Measurements from ENCODE around the gene NRAS. TPM values are rescaled to one million over a fixed set of nuclear protein-coding genes. Genes with fewer than 3 reads are reported as not detected.
"Not testable (repeated sequence)": the region's sequence is repeated elsewhere in the genome, so short reads cannot be mapped to it uniquely, and the experiment has no call there.

The NRAS gene
- total and polyA plus RNA-seq, 8 donors, result 9.2 to 62.1 (median 23.1) TPM

DNA sequence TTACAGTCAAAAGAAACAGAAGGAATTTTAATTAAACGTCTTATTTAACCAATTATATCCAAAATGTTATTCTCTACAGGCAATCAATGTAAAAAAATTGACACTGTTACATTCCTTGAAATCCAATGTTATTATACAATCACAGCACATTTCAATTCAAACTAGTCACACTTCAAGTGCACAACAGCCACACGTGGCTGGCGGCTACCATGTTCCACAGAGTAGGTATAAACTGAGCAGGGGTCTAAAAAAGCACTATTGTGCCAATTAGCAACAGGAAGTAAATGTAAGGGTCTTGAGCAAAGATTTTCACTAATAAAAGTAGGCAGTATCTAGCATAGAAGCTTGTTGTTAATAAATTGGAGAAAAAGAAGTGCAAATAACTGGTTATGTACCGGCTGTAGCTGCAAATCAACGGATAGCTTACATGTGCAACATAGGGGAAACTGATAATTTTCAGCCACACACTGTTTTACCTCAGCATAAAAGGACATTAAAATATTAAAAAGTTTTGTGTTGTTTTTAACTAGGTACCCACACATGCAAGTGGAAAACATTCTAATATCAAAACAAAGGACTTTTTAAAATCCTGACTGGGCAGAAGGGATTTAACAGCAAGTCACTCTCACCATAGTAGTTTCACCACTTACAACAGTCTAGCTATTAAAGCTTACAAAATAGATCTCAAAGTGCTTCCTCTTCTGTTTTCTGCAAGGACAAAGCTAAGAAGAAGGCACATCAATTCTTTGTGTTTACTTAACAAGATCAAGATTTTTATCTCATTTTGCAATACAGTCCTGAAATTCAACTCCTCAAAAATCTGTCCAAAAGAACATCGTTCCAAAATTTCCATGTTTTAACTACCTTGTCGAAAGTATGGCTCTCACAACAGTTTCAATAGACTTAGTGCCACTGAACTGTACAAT is 38.7 kb upstream of the NRAS start:
- Histone ChIP-seq H3K27ac (peak overlapping the region in 3 of 5 donors; percentile 100), H3K4me1 (peaks cover 54 to 74% (median 67%) of the 10 kb centered on the region in 4 donors), H3K27me3 (no peaks in the 10 kb centered on the region), H3K36me3 (peaks cover 0 to under 1% (median 0%) of the 10 kb centered on the region in 4 donors), H3K4me3 (peak overlapping the region in 3 of 4 donors; percentile 80 to 94 (median 86)), H3K9me3 (no peaks in the 10 kb centered on the region)
- TF ChIP-seq EP300 (IDR thresholded peaks at IDR 0.05), result no peak
- TF ChIP-seq, protein P1, sequence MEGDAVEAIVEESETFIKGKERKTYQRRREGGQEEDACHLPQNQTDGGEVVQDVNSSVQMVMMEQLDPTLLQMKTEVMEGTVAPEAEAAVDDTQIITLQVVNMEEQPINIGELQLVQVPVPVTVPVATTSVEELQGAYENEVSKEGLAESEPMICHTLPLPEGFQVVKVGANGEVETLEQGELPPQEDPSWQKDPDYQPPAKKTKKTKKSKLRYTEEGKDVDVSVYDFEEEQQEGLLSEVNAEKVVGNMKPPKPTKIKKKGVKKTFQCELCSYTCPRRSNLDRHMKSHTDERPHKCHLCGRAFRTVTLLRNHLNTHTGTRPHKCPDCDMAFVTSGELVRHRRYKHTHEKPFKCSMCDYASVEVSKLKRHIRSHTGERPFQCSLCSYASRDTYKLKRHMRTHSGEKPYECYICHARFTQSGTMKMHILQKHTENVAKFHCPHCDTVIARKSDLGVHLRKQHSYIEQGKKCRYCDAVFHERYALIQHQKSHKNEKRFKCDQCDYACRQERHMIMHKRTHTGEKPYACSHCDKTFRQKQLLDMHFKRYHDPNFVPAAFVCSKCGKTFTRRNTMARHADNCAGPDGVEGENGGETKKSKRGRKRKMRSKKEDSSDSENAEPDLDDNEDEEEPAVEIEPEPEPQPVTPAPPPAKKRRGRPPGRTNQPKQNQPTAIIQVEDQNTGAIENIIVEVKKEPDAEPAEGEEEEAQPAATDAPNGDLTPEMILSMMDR (IDR thresholded peaks at IDR 0.05), result no peak
- no peak for TF ChIP-seq POLR2AphosphoS5 (IDR thresholded peaks at IDR 0.05)
- TF ChIP-seq POLR2A (IDR thresholded peaks at IDR 0.05), result no peak
- intact Hi-C loops (cut with DNase I; ENCODE audit: low total_unique reads), result no loop called here
- no peak for DNase-seq
- 35 to 45% (median 42%) methylated on average over 7 of the region's 7 CpGs for WGBS, 5 donors

DNA sequence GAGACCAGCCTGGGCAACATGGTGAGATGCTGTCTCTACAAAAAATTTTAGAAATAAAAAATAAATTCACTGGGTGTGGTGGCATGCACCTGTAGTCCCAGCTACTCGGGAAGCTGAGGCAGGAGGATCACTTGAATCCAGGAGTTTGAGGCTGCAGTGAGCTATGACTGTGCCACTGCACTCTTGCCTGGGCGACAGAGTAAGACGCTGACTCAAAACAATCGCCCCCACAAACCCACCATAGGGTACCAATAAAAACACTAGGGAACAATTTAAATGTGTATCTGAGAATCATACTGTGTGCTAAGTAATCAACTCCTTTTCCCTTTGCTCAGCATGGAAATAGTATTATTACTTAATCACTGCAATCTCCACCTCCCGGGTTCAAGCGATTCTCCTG is 37.1 kb upstream of the NRAS start:
- peaks cover 57 to 89% (median 81%) of the 10 kb centered on the region in 4 donors for H3K4me1 ChIP-seq
- DNase-seq; H3K9me3 ChIP-seq; H3K27ac ChIP-seq; intact Hi-C loops (cut with DNase I; ENCODE audit: low total_unique reads); H3K27me3 ChIP-seq: not testable (repeated sequence)
- WGBS, 5 donors, result 77 to 85% (median 82%) methylated on average over 6 of the region's 6 CpGs
- peaks cover 5 to 16% (median 13%) of the 10 kb centered on the region in 4 donors for H3K36me3 ChIP-seq
- peak overlapping the region in 1 of 4 donors; percentile 11 for H3K4me3 ChIP-seq

DNA sequence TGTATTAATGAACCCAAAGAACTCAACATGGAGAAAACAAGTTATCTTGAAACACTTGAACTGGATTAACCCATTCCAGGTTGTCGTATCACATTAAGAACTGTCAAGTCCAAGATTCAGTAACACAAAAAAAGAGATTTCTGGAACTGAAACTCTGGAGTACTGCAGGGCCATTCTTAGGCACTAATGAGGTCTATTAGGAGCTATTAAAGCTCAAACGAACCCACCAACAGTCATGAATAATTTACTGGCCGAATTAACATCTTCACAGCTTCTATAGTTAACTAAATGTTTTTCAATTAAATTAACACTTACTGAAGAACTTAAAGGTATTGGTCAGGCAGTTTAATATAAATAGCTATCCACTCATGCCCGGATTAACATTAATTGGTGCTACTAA is 36.6 kb upstream of the NRAS start:
- no peaks in the 10 kb centered on the region for H3K9me3 ChIP-seq
- no peak for DNase-seq
- peaks cover 8 to 21% (median 19%) of the 10 kb centered on the region in 4 donors for H3K36me3 ChIP-seq
- no peak overlapping the region for H3K27ac ChIP-seq
- TF ChIP-seq POLR2AphosphoS5 (IDR thresholded peaks at IDR 0.05) (no peak), EP300 (IDR thresholded peaks at IDR 0.05) (no peak), POLR2A (IDR thresholded peaks at IDR 0.05) (no peak)
- TF ChIP-seq, protein P1 (IDR thresholded peaks at IDR 0.05), result no peak
- peaks cover 57 to 90% (median 84%) of the 10 kb centered on the region in 4 donors for H3K4me1 ChIP-seq
- no peak overlapping the region for H3K4me3 ChIP-seq
- intact Hi-C loops (cut with DNase I; ENCODE audit: low total_unique reads), result no loop called here
- H3K27me3 ChIP-seq, result no peaks in the 10 kb centered on the region
- WGBS, 5 donors, result 60 to 70% (median 67%) methylated on average over 4 of the region's 4 CpGs

DNA sequence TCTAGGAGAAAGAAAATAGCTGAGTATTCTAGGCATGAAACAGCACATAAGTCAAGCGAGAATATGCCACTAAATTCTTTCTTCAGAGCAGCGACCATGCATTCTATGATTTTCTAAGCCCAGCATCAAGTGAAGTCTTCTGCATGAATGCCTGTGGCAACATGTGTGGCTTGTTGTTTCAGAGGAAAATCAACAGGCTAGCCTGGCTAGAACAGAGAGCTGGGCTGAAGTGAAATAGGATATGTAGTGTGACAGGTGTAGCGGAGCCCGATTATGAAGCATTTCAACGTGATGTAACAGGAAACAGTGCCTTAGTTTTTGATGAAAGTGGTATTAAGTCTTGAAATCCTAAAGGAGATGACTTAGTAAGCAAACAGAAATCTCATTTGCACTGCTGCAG is 34.2 kb upstream of the NRAS start:
- Histone ChIP-seq H3K4me3 (no peak overlapping the region), H3K36me3 (peaks cover 8 to 44% (median 35%) of the 10 kb centered on the region in 4 donors), H3K27ac (peak overlapping the region in 1 of 5 donors; percentile 40), H3K9me3 (no peaks in the 10 kb centered on the region), H3K4me1 (peaks cover 55 to 100% (median 83%) of the 10 kb centered on the region in 4 donors), H3K27me3 (no peaks in the 10 kb centered on the region)
- 46 to 65% (median 51%) methylated on average over 5 of the region's 5 CpGs for WGBS, 5 donors
- TF ChIP-seq, protein P1 (IDR thresholded peaks at IDR 0.05), result no peak
- TF ChIP-seq EP300 (IDR thresholded peaks at IDR 0.05) (no peak), POLR2A (IDR thresholded peaks at IDR 0.05) (no peak), POLR2AphosphoS5 (IDR thresholded peaks at IDR 0.05) (no peak)
- peak in 1 of 2 donors; percentile 33 for DNase-seq
- intact Hi-C loops (cut with DNase I; ENCODE audit: low total_unique reads), result no loop called here
